CD4-positive, alpha-beta T cell treated with Interleukin-17A for 4 hours (primary cell): ENCODE data around the gene TMC3.

Source experiments
- DNase-seq: peaks from one replicate; pipeline ENCODE4 v3.0.0-alpha.2; 2020; ENCODE audit warnings: mixed read lengths

The TMC3 gene

DNA sequence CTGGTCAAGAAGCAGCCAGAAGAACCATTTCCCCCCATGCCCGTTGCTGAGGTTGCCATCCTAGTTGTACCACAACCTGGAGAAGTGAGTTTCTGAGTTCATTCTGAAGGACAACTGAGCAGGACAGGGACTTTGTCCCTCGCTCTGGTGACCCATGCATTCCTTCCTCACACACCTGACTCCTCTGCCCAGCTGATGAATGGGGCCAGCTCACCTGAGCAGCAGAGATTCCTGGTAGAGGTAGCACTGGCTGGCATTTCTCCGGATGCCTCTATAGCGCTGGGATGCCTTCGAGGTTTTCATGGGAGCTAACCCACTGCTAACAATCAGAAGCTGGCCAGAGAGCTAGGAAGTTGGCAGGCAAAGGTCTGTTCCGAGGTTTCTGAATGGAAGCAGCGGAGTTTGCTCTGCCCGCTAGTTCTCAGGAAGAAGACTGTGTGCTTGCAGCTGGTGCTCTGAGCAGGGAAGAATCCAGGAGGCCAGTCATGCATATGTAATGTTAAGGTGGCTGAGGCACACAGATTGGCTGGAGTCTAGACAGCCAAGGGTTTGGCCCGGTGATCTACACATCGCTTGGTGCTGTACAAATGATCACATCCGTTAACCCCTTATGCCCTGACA lies at the start of gene TMC3:
Gene TMC3, minus strand, starts transcription at position 439 of the 621 bp plus-strand sequence. Its CDS starts 136 bp downstream, at position 303.
- DNase-seq = no peak

DNA sequence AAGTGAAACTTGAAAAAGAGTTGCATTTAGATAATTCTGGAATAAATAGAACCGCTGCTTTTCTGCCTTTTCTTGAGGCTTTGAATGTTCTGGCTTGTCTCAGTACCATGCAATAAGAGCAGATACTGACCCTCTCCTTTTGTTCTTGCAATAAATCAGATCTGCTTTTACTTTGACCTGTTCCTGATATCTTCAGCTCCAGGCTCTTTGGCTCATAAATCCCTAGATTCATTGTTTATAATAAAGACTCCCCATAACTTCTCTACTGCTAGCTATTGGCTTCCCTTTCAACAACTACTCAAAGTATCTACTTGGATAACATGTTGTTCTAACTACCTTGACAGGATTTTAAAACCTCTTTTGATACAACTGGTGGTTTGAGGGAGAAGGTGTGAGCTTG lies 47.4 kb upstream of the TMC3 start:
- DNase-seq = no peak

DNA sequence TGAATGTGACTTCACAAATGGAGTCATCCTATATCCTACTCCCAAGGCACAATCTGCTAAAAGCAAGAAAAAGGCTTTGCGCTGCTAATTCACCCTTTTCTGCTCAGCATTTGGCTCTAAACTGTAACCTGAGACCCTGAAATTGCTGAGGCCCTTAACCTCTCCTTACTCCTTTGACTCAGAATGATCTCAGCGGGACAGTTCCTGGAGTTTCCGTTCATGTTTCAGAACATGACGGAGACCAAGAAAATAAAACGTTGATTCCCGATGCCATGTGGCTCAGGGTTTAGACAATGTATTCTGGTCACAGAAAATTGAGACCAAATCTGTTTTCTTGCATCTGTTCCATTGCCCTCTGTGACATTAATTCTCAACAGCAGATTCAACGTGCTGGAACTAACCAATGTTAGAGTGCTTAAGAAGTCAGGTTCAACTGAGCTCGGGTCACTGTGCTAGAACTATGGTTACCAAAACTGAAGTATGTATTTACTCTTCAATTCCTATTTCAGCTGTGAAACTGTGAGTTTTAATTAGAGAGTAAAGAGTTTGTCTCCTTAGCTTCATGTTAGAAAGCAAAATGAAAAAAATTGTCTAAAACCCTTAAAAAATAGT lies 45.4 kb upstream of the TMC3 start:
- no peak for DNase-seq

DNA sequence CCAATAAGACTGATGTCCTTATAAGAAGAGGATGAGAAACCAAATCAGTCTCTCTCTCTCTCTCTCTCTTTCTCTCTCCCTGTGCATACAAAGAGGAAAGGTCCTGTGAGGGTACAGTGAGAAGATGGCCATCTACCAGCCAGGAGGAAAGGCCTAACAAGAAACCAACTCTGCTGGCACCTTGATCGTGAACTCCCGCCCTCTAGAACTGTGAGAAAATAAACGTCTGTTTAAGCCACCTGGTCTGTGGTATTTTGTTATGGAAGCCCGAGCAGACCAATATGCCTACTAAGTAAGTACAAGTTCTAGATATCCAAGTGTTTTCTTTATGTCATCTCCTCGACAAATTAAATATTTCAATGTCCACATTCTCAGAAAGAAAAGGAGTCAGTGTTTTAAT lies 44.9 kb upstream of the TMC3 start:
- DNase-seq = no peak

DNA sequence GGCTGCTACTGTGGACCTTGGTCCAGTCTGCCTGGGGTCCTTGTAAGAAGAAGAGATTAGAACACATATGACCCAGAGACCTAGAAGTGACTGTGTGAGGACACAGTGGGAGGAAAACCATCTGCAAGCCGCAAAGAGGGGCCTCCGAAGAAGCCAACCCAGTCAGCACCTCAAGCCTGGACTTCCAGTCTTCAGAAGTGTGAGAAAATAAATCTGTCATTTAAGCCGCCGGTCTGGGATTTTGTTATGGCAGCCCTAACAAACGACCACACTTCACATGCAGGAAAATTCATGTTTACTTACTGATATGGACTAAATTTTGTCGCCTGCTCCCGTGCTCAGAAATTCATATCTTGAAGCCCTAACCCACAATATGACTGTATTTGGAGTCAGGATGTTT lies 44.4 kb upstream of the TMC3 start:
- DNase-seq = no peak

DNA sequence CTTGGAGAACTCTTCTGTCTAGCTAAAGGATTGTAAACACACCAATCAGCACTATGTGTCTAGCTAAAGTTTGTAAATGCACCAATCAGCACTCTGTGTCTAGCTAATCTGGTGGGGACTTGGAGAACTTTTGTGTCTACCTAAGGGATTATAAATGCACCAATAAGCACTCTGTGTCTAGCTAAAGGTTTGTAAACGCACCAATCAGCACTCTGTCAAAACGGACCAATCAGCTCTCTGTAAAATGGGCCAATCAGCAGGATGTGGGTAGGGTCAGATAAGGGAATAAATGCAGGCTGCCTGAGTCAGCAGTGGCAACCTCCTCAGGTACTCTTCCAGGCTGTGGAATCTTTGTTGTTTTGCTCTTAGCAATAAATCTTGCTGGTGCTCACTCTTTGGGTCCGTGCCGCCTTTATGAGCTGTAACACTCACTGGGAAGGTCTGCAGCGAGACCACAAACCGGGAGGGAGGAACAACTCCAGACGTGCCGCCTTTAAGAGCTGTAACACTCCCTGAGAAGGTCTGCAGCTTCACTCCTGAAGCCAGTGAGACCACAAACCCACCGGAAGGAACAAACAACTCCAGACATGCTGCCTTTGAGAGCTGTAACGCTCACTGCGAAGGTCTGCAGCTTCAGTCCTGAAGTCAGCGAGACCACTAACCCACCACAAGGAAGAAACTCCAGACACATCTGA lies 40.4 kb upstream of the TMC3 start:
- DNase-seq = peak; percentile 19

DNA sequence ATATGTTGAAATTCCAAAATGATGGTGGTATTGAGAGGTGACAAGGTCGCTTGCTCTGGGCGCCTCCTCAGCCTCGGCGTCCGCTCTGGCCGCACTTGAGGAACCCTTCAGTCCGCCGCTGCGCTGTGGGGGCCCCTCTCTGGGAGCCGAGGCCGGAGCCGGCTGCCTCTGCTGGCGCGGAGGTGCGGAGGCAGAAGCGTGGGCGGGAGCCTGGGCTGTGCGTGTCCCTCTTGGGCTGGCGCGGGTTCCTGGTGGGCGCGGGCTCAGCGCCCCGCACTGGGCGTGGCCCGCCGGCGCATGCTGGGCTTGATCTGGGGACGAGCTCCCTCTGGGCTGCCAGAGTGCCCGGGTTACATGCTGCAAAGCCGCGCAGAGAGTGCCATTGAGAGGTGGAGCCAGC lies 39.8 kb upstream of the TMC3 start:
- DNase-seq = no peak

DNA sequence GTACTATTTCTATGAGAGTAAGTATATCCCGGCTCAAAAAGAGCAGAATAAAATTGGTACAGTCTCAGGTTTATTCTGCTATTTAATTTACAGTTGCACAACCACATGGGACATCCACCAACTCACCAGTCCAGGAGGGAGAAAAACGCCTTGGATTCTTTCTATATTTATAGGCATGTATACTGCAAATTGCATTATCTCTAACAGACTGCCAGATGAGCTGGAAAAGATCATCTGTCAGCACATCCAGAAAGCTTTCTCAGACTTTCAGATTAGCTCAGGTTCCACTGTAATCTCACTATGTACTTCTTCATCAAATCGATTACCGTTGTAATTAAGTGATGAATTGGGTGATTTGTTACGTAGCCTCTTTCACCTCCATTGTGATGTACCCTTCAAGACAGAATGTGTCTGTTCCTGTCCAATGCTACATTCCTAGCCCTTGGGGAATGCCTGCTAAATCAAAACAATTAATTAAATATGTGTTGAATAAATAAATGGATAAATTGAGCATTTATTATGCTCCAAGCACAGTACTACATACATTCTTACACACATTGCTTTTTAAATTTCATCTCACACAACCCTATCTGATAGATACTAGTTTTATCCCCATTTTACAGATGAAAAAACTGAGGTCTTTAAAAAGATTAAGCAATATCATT lies 38.1 kb upstream of the TMC3 start:
- DNase-seq = no peak

DNA sequence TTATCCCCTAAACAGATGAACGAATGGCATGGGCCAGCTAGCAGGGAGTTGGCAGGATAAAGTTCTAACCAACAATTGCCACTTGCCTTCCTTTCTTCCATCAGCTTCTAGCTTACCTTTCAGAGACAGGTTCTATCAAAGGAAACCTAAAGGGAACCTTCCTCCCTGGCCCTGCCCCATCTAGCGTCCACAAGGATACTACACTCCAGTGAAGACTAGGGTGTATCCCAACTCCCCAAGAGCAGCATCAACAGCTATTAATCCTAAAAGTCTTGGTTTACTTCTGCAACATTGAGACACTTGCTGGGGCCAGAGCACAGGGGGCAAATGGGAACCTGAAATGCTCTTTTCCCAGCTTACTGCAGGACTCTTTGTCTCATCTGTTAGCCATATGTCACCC lies 37.0 kb upstream of the TMC3 start:
- DNase-seq = no peak

DNA sequence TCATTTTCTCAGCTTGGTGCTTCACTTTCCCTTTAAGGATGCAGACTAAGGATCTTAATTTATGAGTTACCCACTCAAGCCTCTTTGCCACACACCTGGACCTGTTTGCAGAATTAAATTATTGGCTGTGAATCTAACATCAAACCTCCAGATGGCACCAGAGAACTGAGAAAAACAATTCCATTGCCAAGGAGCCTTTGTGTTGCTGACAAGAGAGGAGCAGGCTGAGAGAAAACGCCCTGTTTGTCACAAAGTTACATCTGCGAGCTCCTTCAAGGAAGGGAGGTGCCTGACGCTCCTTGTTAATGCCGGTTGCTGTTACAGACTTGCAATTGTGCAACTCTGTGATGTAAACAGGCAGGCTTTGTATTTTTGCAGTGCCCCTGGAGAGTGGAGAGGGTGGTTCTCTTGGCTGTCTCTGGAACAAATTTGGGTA lies 36.3 kb upstream of the TMC3 start:
- DNase-seq = peak; percentile 30

DNA sequence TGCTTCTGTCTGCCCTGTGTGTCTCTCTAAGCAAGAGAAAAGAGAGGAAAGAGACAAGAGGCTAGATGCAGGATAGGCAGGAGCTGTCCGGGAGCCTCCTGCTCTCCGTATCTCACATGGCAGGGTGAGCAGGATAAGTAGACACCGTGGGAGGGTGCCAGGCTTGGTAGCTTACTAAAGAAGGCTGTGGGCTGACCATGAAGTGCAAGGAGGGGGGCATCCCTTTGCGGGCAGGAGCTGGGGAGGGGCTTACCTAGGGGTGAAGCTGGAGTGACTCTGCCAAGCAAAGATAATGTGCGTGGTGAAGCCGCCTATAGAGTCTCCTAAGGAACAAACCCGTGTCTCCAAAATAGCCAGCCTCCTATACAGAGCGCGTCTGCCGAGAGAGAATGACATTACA lies 33.7 kb upstream of the TMC3 start:
- no peak for DNase-seq

DNA sequence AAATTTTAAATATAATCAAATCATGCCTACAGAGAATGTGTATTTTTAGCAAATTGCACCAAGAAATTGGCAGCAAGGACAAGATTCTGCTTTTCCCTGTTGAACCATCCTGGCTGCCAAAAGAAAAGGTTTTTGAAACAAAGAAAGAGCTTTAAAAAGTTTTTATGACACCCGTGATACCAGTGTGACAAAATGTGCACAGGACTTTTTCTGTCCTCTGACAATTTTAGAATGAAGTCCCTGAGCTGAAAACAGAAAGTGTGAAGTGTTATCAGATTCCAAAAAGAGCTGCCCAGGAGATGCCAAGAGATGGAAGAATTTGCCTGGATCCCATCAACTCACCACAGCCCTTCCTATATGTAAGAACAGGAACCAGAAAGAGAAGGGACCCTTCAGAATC lies 33.2 kb upstream of the TMC3 start:
- no peak for DNase-seq

DNA sequence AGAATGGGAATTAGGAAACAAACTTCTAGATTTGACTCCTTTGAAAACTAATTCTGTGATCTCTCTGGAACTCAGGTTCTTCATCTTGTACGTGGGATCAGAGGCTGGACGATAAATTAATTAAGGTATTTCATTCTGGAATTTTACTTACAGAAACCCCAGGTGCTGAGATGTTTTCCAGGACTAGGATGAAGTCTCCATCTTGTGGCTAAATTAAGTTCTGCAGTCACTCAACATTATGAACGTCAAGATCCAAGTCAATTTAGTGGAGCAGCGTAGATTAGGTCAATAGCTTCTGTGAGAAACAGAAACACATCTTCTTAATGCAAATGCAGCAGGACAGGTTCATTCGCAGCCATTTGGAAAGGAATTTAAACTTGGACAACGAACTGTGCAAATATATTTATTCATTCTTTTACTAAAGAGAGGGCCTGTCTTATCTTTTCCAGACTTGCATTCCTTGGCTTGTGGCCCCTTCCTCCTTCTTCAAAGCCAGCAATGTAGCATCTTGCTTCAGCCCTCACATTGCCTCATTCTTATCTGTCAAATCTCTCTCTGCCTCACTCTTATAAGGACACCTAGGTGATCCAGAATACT lies 26.7 kb upstream of the TMC3 start:
- DNase-seq = peak; percentile 6

DNA sequence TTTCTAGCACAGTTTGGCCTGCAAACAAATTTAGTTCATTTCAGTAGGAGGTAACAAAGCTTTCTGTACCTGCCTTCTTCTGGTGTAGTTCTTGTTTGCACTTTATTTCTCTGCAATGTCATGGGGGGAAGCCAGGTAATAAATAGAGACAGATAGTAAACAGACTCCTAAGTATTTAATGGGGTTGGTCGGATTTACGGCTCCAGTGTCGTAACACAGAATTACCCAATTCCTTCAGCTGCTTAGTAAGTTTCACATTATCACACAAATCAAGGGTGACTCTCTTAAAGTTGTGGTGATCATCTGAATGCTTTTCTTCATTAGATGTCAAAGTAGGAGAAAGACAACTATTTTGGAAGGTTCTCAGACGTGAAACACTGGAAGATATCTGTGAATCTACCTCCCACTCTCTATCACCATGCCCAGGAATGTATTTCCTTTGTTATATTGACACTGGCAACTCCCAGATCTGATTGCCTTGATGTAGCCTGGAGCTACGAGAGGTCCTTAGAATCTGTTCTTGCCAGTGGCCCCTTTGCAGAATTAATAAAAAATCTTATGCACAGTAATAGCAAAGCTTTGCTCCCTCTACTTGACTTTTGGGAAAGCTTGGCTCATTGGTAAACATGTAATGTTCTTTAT lies 25.0 kb upstream of the TMC3 start:
- DNase-seq = no peak

DNA sequence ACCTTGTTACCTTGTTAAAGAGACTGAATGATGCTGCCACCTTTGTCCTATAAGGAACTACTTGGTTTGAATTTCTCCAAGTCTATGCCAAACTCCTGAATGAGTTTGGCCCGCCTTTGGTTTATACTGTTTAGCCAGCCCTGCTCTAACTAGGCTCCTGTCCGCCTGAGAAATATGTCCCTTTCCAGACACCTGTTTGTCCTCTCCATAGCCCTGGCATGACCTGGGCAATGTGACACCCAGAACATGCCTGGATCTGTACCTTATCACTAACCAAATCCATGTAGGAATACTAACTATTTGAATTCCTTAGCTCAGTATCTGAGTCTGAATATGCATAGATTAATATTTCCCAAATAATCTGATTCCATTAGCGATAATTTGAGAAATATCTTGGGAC lies 24.4 kb upstream of the TMC3 start:
- no peak for DNase-seq

DNA sequence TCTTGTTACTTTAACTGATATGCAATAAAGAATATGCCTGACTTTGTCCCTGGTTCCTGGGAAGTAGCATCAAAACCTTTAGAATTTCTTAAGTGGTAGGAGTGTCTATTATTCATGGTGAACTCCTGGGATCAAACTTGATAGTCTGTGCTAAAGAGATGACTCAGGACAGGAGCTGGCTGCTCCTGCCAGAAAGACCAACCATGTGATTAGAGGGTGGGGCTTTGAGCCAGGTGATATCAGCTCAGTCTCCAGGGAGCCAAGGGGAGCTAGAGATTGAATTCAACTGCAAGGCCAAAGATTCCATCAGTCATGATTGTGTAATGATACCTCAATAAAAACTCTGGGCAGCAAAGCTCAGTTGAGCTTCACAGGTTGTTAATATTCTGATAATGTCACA lies 20.6 kb upstream of the TMC3 start:
- no peak for DNase-seq

DNA sequence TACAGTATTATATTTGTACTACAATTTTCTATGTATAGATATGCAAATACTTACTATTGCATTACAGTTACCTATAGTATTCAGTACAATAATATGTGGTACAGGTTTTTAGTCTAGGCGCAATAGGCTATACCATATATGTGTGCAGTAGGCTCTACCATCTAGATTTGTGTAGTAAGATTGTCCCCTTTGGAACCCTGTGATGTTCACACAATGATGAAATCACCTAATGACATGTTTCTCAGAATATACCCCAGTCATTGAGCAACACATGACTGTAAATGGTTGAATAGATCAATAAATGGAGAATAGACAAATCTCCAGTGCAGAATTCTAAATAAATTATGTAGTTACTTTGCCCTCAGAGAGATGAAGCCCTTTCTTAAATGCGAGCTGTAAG lies 17.6 kb upstream of the TMC3 start:
- no peak for DNase-seq

DNA sequence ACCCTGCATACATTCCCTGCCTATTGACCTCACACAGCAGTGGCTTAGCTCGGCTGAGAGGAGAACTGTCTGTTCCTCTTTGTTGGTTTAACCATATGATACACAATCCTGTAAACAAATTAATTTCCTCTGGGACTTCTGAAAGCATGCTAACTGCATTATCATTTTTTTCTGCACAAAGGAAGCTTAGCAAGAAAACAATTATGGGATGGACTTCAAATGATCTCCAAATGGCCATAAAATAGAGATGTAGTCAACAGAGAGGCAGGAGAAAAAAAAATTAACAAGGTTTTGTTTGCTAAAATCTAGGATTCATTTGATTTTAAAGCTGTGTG lies 14.4 kb upstream of the TMC3 start:
- DNase-seq = no peak

DNA sequence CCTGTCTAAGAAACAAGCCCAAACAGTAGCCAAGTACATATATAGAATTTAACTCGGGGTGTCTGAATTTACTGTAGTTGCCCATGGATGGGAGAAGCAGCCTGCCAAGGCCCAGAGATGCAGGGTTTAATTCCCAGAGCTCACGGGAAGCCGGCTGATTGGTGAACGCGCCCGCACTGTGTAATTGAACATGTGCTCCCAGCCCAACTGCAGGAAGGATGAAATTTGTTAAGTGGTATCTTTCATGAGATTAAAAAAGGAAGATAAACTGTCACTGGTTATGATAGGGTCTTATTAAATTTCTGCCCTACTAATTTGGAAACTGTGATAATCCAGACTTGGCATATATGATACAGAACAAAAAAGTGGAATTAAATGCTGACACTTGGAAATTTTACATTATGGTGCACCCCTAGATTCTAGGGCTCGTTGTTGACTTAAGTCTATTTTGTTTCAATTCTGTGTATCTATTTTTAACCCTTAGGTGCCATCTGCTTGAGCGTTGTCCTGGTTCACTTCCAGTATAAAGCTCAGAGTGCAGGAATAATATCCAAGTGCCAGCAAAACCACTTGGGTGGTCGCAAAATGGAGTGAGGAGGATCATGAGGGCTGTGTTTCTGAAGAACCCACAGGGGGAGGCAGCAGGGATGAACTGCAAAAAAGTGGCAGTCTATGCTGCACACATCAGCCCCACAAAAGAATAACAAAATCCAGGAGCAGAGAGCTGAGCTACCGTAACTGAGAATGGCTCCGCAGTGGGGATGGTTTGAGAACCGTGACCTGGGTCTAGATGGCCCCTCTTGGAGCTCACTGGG lies 13.8 kb upstream of the TMC3 start:
- DNase-seq = no peak

DNA sequence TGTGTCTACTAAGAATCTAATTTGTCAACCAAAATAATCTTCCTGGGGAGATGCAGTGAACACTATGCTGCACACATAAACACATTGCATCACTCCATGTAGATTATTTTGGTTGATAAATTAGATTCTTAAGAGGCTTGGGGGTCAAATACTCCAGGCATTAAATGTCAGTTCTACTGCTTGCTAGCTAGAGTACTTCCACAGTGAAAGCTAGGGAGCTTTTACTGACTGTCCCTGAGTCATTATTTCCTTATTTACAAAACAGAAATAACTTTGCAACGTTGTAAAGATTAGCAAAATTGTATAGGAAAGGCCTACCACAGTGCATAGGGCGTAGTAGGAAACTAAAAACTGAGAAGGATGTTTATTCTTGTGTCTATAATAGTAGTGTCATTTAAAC lies 12.9 kb upstream of the TMC3 start:
- no peak for DNase-seq

DNA sequence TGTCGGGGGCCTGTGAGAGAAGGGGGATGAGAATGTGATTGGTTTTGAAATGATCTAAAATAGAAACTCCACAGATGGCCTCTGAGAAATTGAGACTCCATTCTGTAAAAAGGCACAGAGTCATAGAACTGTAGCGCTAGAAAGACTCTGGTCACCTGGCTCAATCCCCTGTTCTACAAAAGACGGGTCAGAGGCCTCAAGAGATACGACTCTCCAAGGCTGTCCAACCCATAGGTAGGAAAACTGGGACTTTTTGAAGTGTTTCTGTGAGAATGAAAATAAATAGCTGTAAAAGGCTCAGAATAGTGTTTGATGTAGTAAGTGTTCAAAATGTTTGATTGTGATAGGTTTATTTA lies 11.7 kb upstream of the TMC3 start:
- DNase-seq = no peak
